Tibial nerve (tissue), 4 donors: ENCODE measurements around the gene BCORL1. TPM values are rescaled to one million over a fixed set of nuclear protein-coding genes. Genes with fewer than 3 reads are reported as not detected.
A peak's percentile ranks its signal among the peaks of the same experiment; 100 is the strongest.

Experiments
- DNase-seq, 2 donors: peaks; one replicate each; pipeline ENCODE4 v3.0.0-alpha.2; 2019; ENCODE audit warnings: low spot score in 2 of 2
- H3K27ac ChIP-seq, 4 donors: fragments of 200-600 bp; sonication (generic) in 3 of 4; one replicate each; pipeline ENCODE4 v1.5.1; 2017 to 2019; ENCODE audit warnings: mild to moderate bottlenecking in 1 of 4
- H3K27me3 ChIP-seq, 2 donors: fragments of 200-600 bp; sonication (generic) in 1 of 2; one replicate each; pipeline versions ENCODE4 v1.5.1 to v1.6.0; 2017 to 2019
- H3K36me3 ChIP-seq, 3 donors: fragments of 200-600 bp; sonication (generic); one replicate each; pipeline ENCODE4 v1.5.1; 2018 to 2019
- H3K4me1 ChIP-seq, 4 donors: fragments of 200-600 bp; sonication (generic) in 3 of 4; one replicate each; pipeline ENCODE4 v1.5.1; 2017 to 2019
- H3K4me3 ChIP-seq, 4 donors: fragments of 200-600 bp; sonication (generic) in 3 of 4; one replicate each; pipeline ENCODE4 v1.5.1; 2017 to 2019; ENCODE audit warnings: mild to moderate bottlenecking in 1 of 4, moderate library complexity in 1 of 4
- H3K9me3 ChIP-seq, 4 donors: fragments of 200-600 bp; sonication (generic) in 3 of 4; one replicate each; pipeline ENCODE4 v1.5.1; 2017 to 2019
- EP300 ChIP-seq, 2 donors: sonication (generic); formaldehyde crosslinking; IDR thresholded peaks; one replicate each; pipeline ENCODE4 v1.6.1; 2017; ENCODE audit warnings: antibody characterized with exemption in 2 of 2, mild to moderate bottlenecking in 1 of 2
- POLR2A ChIP-seq, 2 donors: fragments of 450-650 bp; IDR thresholded peaks; one replicate each; pipeline ENCODE4 v1.6.1; 2017; ENCODE audit warnings: antibody characterized with exemption in 2 of 2, mild to moderate bottlenecking in 2 of 2, moderate library complexity in 2 of 2
- WGBS, 2 donors: methylation state at CpG; one replicate each; pipeline ENCODE4 v1.1.5; 2018; 5-methylcytosine and 5-hydroxymethylcytosine counted together
- total RNA-seq, 4 donors: library from RNA; depleted of rRNA; stranded (reverse); fragments of >200 nt; gene quantifications; one replicate each; pipeline ENCODE4 v1.1.0, GENCODE V29; 2016
- TF ChIP-seq, protein P1 (sequence below), 5 experiments: fragments of 200-600 bp in 3 of 5; fragments of 450-650 bp in 2 of 5; sonication (generic) in 3 of 5; IDR thresholded peaks; one replicate each; pipeline ENCODE4 v1.5.1; 2016 to 2019; ENCODE audit warnings: antibody characterized with exemption in 5 of 5, mild to moderate bottlenecking in 3 of 5, moderate library complexity in 2 of 5

Gene BCORL1
- total RNA-seq, 4 donors from 2014 or later, result 4.7 to 10.0 (median 9.0) TPM

- WGBS, 2 donors, result 61 to 62% methylated on average over 5 of the region's 5 CpGs
- Histone ChIP-seq H3K36me3 (peaks cover 0 to 63% (median 0%) of the 10 kb centered on the region in 3 donors), H3K4me1 (peaks cover 0 to 5% (median 0%) of the 10 kb centered on the region in 4 donors), H3K27me3 (no peaks in the 10 kb centered on the region), H3K27ac (no peak overlapping the region), H3K4me3 (no peak overlapping the region), H3K9me3 (no peaks in the 10 kb centered on the region)
- TF ChIP-seq EP300 (IDR thresholded peaks at IDR 0.05), result no peak
- TF ChIP-seq, protein P1, sequence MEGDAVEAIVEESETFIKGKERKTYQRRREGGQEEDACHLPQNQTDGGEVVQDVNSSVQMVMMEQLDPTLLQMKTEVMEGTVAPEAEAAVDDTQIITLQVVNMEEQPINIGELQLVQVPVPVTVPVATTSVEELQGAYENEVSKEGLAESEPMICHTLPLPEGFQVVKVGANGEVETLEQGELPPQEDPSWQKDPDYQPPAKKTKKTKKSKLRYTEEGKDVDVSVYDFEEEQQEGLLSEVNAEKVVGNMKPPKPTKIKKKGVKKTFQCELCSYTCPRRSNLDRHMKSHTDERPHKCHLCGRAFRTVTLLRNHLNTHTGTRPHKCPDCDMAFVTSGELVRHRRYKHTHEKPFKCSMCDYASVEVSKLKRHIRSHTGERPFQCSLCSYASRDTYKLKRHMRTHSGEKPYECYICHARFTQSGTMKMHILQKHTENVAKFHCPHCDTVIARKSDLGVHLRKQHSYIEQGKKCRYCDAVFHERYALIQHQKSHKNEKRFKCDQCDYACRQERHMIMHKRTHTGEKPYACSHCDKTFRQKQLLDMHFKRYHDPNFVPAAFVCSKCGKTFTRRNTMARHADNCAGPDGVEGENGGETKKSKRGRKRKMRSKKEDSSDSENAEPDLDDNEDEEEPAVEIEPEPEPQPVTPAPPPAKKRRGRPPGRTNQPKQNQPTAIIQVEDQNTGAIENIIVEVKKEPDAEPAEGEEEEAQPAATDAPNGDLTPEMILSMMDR (IDR thresholded peaks at IDR 0.05), result peak; percentile 41 to 59 (median 50)
- DNase-seq, result peak; percentile 21 to 47
Measured at GRCh38 chrX:130028196-130028595, 45.8 kb downstream of the BCORL1 start.

DNA sequence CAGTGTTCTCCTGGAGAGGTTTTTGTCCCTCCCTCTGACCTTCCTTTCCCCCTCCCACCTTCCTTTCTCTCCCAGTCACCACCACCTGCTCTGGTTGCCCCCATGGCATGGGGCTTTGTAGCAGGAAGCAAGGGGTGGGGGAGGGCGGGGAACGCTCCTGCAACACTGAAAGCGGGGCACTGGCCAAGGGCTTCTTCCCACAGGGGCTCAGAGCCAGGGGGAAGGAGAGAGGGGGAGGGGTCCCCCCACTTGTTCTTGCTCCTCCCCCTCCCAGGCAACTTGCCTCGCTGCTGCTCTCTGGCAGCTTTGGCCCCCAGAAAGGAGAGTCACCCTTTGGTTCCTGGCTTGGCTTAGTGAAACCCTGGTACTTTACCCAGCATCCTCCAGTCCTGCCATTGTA is 48.4 kb downstream of the BCORL1 start:
- DNase-seq, result no peak
- no peaks in the 10 kb centered on the region for H3K27me3 ChIP-seq
- 68% methylated on average over 4 of the region's 4 CpGs; no CpG with 5 or more reads in 1 of the 2 donors for WGBS, 2 donors

DNA sequence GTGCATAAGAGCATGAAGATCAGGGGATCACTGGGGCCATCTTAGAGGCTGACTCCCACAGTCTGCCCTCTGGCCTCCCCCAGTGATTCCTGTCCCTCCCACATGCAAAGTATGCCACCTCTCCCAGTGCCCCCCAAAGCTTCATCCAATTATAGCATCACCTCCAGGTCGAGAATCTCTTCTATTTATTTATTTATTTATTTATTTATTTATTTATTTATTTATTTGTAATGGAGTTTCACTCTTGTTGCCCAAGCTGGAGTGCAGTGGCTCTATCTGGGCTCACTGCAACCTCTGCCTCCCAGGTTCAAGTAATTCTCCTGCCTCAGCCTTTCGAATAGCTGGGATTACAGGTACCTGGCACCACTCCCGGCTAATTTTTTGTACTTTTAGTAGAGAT is 50.1 kb downstream of the BCORL1 start:
- TF ChIP-seq POLR2A (IDR thresholded peaks at IDR 0.05) (no peak), EP300 (IDR thresholded peaks at IDR 0.05) (no peak)
- TF ChIP-seq, protein P1 (IDR thresholded peaks at IDR 0.05), result no peak
- WGBS, 2 donors, result 68 to 92% methylated on average over 3 of the region's 3 CpGs

More for the DNA sequence above, 48.4 kb downstream of the BCORL1 start:
- H3K4me1 ChIP-seq, result no peaks in the 10 kb centered on the region
- H3K4me3 ChIP-seq, result no peak overlapping the region
- no peaks in the 10 kb centered on the region for H3K9me3 ChIP-seq
- H3K36me3 ChIP-seq, result peaks cover 0 to 72% (median 0%) of the 10 kb centered on the region in 3 donors
- no peak overlapping the region for H3K27ac ChIP-seq
- TF ChIP-seq POLR2A (IDR thresholded peaks at IDR 0.05), result no peak
- TF ChIP-seq, protein P1 (IDR thresholded peaks at IDR 0.05), result no peak
- no peak for TF ChIP-seq EP300 (IDR thresholded peaks at IDR 0.05)

DNA sequence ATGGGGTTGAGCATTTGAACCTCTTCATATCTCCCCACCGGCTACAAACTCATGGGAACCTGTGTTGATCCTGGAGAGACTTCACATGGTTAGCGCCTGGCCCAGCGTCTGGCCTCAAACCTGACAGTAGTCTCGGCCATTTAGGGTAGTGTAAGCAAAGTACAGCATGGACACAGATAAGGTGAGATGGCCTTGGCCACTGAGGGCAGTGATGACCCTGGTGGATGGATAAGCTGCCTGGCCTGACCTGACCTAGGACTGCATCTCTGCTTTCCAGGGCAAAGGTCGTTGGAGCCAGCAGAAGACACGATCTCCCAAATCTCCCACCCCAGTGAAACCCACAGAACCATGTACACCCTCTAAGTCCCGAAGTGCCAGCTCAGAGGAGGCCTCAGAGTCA is 51.7 kb downstream of the BCORL1 start:
- 69 to 82% methylated on average over 7 of the region's 7 CpGs for whole genome bisulfite sequencing, 2 donors
- H3K4me1 ChIP-seq, result no peaks in the 10 kb centered on the region
- H3K9me3 ChIP-seq, result no peaks in the 10 kb centered on the region
- H3K27me3 ChIP-seq, result no peaks in the 10 kb centered on the region
- no peak overlapping the region for H3K27ac ChIP-seq
- DNase-seq, result no peak
- peaks cover 0 to 88% (median 0%) of the 10 kb centered on the region in 3 donors for H3K36me3 ChIP-seq
- TF ChIP-seq EP300 (IDR thresholded peaks at IDR 0.05), result no peak
- TF ChIP-seq, protein P1 (IDR thresholded peaks at IDR 0.05), result no peak
- no peak for TF ChIP-seq POLR2A (IDR thresholded peaks at IDR 0.05)
- H3K4me3 ChIP-seq, result no peak overlapping the region

More for the DNA sequence above, 50.1 kb downstream of the BCORL1 start:
- Histone ChIP-seq H3K9me3 (no peaks in the 10 kb centered on the region), H3K36me3 (peaks cover 0 to 74% (median 0%) of the 10 kb centered on the region in 3 donors), H3K27me3 (no peaks in the 10 kb centered on the region), H3K4me3 (no peak overlapping the region), H3K27ac (no peak overlapping the region), H3K4me1 (no peaks in the 10 kb centered on the region)
- no peak for DNase-seq

DNA sequence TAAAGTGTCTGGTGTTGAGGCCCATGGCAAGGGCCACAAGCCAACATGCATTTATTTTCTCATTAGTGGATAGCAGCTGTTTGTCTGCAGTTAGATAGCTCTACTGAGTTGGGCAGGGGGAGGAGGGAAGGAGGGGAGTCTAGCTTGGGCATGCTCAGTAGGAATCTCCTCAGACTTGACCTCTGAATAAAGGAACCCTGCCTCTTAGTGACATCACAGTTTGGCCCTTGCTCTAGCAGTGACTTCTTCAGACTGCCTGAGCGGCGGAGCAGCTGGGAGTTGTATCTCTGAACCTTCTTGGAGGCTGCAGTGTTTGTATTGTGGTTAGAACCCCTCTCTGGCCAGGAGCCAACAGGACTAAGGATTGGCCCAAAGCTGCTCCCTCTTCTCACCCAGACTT is 57.4 kb downstream of the BCORL1 start:
- Histone ChIP-seq H3K9me3 (no peaks in the 10 kb centered on the region), H3K27me3 (no peaks in the 10 kb centered on the region), H3K4me1 (no peaks in the 10 kb centered on the region), H3K4me3 (no peak overlapping the region), H3K36me3 (peaks cover 0 to 84% (median 0%) of the 10 kb centered on the region in 3 donors), H3K27ac (no peak overlapping the region)
- no peak for DNase-seq
- 59% methylated on average over 2 of the region's 2 CpGs; no CpG with 5 or more reads in 1 of the 2 donors for WGBS, 2 donors
- TF ChIP-seq, protein P1 (IDR thresholded peaks at IDR 0.05), result no peak
- no peak for TF ChIP-seq POLR2A (IDR thresholded peaks at IDR 0.05)
- no peak for TF ChIP-seq EP300 (IDR thresholded peaks at IDR 0.05)
